Astrocyte of the cerebellum (primary cell): Measurements from ENCODE around the gene GNG5.
A peak's percentile ranks its signal among the peaks of the same experiment; 100 is the strongest.

Source experiments
- DNase-seq: peaks from one replicate; pipeline ENCODE4 v3.0.0-alpha.2; 2011; ENCODE audit warnings: low read depth
- H3K4me3 ChIP-seq: 2 replicates; pipeline ENCODE4 v1.5.1; 2011; ENCODE audit warnings: mild to moderate bottlenecking, low read depth, low read length, moderate library complexity
- CTCF ChIP-seq: IDR thresholded peaks from 2 replicates; pipeline ENCODE4 v1.5.1; 2012; ENCODE audit warnings: low read length, low read depth, moderate library complexity, mild to moderate bottlenecking; ENCODE audit errors: missing control alignments
- in situ Hi-C: cut with HindIII; loops from 2 replicates; pipeline ENCODE4 v1.10.0; 2017; ENCODE audit warnings: low sequenced_read_pairs

The GNG5 gene

GRCh38 chr1:84506002-84506728 lies at the start of gene GNG5, which contains the start of gene SPATA1:
Gene GNG5 (minus strand): TSS chr1:84506581. CDS start chr1:84506091, 490 bp downstream.
Gene SPATA1 (plus strand): TSS chr1:84506386. CDS start chr1:84516360, 9,974 bp downstream.
- DNase-seq, result peak; percentile 89
- H3K4me3 ChIP-seq, result peak within 1 kb of the TSS; percentile 92
- TF ChIP-seq CTCF, result no peak
- in situ Hi-C loops, result no loop called here

GRCh38 chr1:84550826-84551225 lies 44.4 kb upstream of the GNG5 start:
- TF ChIP-seq CTCF, result no peak
- DNase-seq, result no peak
- in situ Hi-C loops, result no loop called here
- no peak overlapping the region for H3K4me3 ChIP-seq

GRCh38 chr1:84541679-84542078 lies 35.3 kb upstream of the GNG5 start:
- no peak for TF ChIP-seq CTCF
- no peak overlapping the region for H3K4me3 ChIP-seq
- in situ Hi-C loops, result no loop called here
- no peak for DNase-seq

- in situ Hi-C loops, result no loop called here
Measured at GRCh38 chr1:84540759-84541158, 34.4 kb upstream of the GNG5 start.

GRCh38 chr1:84539972-84540371 lies 33.6 kb upstream of the GNG5 start:
- in situ Hi-C loops, result no loop called here
- no peak overlapping the region for H3K4me3 ChIP-seq
- no peak for DNase-seq
- TF ChIP-seq CTCF, result no peak

More at GRCh38 chr1:84540759-84541158, 34.4 kb upstream of the GNG5 start:
- H3K4me3 ChIP-seq, result no peak overlapping the region
- no peak for TF ChIP-seq CTCF
- DNase-seq, result no peak

GRCh38 chr1:84538599-84538998 lies 32.2 kb upstream of the GNG5 start:
- no peak for DNase-seq

More at GRCh38 chr1:84538599-84538998, 32.2 kb upstream of the GNG5 start:
- in situ Hi-C loops, result no loop called here
- no peak for TF ChIP-seq CTCF
- no peak overlapping the region for H3K4me3 ChIP-seq
